ENCODE data around the gene CREB5.

DNA sequence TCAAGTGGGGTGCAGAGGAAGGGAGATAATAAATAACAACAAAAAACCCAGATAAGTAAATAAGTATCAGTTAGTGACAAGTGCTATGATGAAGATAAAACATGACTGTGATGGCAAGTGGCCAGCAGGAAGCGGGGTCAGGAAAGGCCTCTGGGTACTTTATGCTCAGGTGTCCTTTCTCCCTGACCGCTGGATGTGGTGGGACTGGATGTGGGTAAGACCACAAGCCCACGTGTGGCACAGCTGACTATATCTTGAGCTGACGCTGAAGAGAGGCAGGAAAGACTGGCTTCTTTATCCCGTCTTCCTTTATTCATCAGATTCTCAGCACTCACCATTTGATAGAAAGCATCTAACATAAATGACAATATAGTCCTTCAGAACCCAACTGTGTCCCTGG lies 87.8 kb downstream of the CREB5 start:
- TF ChIP-seq GATA2 (IDR thresholded peaks at IDR 0.05; ENCODE audit: low read depth, low read length) (no peak), GATA3 (IDR thresholded peaks at IDR 0.05; ENCODE audit: low read depth, low read length) (no peak)

Data from SH-SY5Y (cell line).